Stimulated activated CD8-positive, alpha-beta memory T cell treated with anti-CD3 and anti-CD28 coated beads, Interleukin-15, amount 100 ng/mL, for 24 hours (primary cell): ENCODE measurements around the gene BEST3.
"Not testable (repeated sequence)": the region's sequence is repeated elsewhere in the genome, so short reads cannot be mapped to it uniquely, and the experiment has no call there.

Experiments
- DNase-seq: peaks from one replicate; pipeline ENCODE4 v3.0.0-alpha.2; 2020; ENCODE audit warnings: low read depth

The BEST3 gene

GRCh38 chr12:69688021-69688420 is 11.1 kb downstream of the BEST3 start:
- no peak for DNase-seq

- no peak for DNase-seq
Observed at GRCh38 chr12:69687390-69687789, 11.7 kb downstream of the BEST3 start.

- DNase-seq = no peak
Observed at GRCh38 chr12:69686731-69687130, 12.4 kb downstream of the BEST3 start.

GRCh38 chr12:69685810-69686209 is 13.3 kb downstream of the BEST3 start:
- DNase-seq = no peak

GRCh38 chr12:69684466-69684865 is 14.6 kb downstream of the BEST3 start:
- no peak for DNase-seq

- DNase-seq = no peak
Observed at GRCh38 chr12:69682110-69682755, 16.9 kb downstream of the BEST3 start.

DNA sequence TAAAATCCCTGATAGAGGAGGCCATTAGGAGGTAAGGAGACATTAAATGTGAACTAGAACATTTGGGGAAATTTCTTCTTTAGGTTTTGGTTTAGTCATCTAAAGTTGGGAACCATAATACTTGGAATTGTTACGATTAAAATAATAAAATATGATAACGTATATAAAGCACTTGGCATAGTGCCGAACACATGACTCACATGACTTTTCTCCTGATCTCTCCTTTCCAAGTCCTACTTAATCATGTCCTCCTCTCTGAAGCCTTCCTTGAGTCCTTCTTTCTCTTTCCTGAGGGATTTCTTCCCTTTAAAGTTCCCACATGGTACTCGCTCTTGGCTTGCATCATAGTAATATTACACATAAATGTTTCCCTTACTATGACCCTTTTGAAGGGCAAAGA is 20.0 kb downstream of the BEST3 start:
- no peak for DNase-seq

DNA sequence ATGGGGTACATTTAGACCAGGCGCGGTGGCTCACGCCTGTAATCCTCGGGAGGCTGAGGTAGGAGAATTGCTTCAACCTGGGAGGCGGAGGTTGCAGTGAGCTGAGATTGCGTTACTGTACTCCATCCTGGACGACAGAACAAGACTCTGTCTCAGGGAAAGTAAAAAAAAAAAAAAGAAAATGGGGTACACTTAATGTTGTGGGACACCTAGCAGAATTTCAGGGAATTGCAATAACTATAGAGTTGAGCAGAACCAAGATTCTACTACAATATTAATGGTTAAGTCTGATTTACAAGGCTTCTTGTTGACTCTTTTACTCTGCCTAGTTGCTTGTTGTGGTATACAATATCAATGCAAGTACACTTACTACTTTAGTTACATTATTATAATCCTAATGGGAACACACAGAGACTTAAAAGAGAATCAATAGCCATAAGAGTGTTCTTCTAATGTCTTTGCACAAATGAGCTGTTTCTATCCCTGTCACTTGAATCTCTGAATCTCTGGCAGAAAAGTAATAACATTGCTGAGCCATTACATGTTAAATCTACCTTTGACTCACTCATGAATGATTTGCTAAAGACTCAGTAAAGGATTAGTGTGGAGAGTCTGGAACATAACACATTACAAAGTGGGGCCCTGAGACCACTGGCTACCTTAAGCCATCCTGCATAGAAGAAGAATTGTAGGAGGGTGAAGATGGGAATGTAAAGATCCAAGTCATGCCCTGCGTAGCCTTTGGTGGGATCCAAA is 22.7 kb downstream of the BEST3 start:
- no peak for DNase-seq

GRCh38 chr12:69672195-69672594 is 26.9 kb downstream of the BEST3 start:
- DNase-seq = no peak

- DNase-seq = no peak
Observed at GRCh38 chr12:69671597-69671996, 27.5 kb downstream of the BEST3 start.

- DNase-seq = no peak
Observed at GRCh38 chr12:69666798-69667197, 32.3 kb downstream of the BEST3 start.

GRCh38 chr12:69664930-69665377 is 34.1 kb downstream of the BEST3 start:
- DNase-seq = not testable (repeated sequence)

GRCh38 chr12:69663726-69664125 is 35.4 kb downstream of the BEST3 start:
- DNase-seq = no peak

GRCh38 chr12:69662764-69663163 is 36.3 kb downstream of the BEST3 start:
- no peak for DNase-seq

DNA sequence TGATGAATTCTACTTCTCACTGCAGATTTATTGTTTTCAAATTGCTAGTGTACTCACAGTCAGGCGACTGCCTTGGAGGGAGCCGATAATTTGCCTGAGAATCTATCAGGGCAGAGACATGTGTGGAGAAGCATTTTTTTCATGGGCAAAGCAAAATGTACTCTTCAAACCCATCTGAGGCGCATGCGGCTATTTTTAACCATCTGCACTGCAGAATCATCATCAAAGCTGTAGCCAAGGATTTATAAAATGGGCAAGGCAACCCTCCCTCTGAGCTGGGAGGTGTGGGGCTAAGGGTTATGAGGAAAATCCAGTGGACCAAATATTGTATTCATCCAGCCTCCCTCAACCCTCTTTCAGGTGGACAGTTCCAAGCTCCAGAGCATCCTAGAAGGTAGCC is 37.7 kb downstream of the BEST3 start:
- DNase-seq = no peak

DNA sequence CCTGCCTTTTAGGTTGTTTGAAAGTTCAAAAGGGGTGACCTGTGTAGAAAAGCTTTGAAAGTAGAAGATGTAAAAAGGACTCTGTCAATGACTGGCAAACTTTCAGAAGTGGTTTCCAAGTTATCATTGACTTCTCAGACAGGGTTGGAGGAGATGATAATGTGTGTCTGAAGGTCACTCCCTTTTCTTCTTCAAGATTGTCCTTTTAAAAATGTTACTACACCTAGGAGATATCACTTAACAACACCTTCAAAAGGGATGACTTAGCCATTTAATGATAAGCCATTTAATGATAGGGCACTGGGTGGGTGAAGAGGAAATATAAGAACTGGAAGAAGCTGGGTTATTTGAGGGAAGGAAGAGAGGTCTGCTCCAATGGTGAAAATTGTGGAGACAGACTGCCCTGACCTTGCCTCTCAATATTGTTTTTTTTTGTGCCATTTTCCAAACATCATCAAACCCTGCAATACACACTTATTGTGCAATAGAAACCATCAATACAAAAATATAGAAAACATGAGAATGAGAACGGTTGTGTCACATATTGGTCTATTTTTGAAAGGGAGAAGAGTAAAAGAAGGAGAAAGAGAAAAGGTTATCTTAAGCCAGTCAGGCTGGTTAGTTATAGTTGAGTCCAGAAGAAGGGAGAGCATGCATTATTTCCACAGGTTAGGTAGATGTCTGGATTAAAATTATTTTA is 38.8 kb downstream of the BEST3 start:
- no peak for DNase-seq

GRCh38 chr12:69658203-69658602 is 40.9 kb downstream of the BEST3 start:
- DNase-seq = no peak

GRCh38 chr12:69657376-69658137 is 41.5 kb downstream of the BEST3 start:
- DNase-seq = no peak

DNA sequence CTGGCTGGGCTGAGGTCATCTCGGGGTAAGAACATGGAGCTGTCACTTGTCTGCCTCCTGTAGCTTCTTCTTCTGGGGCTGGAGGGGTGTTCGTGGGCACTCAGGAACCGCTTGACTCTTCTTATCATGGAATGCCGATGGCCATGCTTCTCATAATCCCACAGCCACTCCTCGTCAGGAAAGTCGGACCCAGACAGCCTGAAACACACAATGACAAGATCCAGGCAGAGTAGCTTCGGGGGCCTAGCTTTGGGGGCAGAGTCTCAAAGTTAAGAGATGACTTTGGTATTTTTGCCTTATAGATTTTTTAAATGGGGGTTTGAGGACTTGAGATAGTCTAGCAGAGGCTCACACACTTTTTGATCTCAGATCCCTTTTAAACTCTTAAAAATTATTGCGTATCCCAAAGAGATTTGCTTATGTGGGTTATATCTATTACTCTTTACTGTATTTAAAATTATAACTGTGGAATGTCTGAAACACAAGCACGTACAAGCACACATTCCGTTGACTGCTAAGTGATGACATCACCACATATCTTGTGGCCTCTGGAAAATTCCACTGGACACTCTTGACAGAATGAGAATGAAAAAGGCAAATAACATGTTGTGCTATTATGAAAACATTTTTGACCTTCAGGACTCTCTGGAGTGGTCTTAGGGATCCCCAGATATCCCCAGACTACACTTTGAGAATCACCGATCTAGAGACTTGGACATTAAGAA is 43.3 kb downstream of the BEST3 start:
- DNase-seq = no peak

DNA sequence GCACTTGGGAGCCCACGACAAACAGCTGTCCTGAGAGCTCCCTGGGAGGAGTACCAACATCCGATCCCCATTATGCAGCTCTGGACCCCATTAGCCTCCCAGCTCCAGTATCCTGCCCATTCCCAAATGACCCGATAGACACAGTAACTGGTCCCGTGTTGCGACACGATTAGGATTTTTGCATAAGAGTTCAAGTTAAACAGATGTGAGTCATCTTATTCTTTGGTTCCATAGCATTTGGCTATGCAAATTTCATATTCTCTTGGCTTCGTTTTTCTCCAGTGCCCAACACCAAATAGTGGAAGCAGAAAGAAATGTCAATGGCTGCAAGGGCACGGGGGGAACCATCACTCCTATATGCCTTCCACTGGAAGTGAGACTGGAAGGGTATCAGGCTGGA is 45.4 kb downstream of the BEST3 start:
- DNase-seq = no peak

DNA sequence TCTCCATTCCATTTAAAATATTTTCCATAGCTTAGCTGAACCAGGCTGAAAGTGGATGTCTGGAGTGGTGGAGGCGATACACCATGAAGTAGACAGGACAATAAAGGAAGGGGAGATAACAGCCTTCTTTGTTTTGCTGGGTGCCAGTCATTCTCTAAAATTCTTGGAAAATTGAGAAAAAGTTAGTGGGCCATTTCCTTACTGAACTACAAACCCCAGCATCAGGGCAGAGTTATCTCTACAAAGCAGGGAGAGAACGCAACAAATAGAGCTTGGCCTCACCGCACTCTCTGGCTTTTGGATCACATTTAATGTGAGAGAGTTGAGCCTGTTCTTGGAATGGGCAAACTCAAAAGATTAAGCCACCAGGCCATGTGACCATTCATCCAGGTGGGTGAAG is 47.2 kb downstream of the BEST3 start:
- no peak for DNase-seq

DNA sequence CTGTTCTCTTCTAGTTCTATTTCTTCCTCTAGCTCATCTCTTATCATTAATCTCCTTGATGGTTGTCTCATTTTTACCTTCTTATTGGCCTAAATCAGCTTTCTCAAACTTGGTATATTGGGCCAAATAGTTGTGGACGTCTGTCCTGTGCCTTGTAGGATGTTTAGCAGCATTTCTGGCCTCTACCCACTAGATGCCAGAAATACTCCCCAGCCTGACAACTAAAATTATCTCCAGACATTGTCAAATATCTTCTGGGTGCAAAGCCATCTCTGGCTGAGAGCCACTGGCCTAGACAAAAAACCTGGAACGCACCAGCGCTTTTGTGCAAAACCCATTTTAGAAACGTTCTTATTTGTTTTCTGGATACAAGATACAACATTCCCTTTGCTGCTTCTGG is 49.6 kb downstream of the BEST3 start:
- no peak for DNase-seq
